HTR-8/SVneo (cell line): ENCODE results near the gene UBE3C.

Experiments
- DNase-seq: peaks from one replicate; pipeline ENCODE4 v3.0.0; 2011; ENCODE audit warnings: low spot score, mixed read lengths; ENCODE audit not compliant: insufficient read length
- FAIRE-seq: peaks from 2 replicates; lab custom pipeline; 2011; peaks lifted over from hg19 to GRCh38; lab: Jason Lieb, UNC

The UBE3C gene

GRCh38 chr7:157165987-157166386 is 27.3 kb downstream of the UBE3C start:
- FAIRE-seq (no peak), DNase-seq (no peak)

GRCh38 chr7:157168571-157168970 is 29.8 kb downstream of the UBE3C start:
- FAIRE-seq = no peak
- no peak for DNase-seq

GRCh38 chr7:157176771-157177170 is 38.0 kb downstream of the UBE3C start:
- DNase-seq (no peak), FAIRE-seq (no peak)

- FAIRE-seq = no peak
These were observed 38.7 kb downstream of the UBE3C start for GRCh38 chr7:157177333-157177982.

GRCh38 chr7:157177983-157178381 is 39.3 kb downstream of the UBE3C start:
- no peak for FAIRE-seq
- DNase-seq = no peak

More at GRCh38 chr7:157177333-157177982, 38.7 kb downstream of the UBE3C start:
- no peak for DNase-seq

- FAIRE-seq = no peak
- no peak for DNase-seq
These were observed 45.1 kb downstream of the UBE3C start for GRCh38 chr7:157183832-157184231.

GRCh38 chr7:157188091-157188665 is 49.5 kb downstream of the UBE3C start:
- no peak for FAIRE-seq
- DNase-seq = no peak

- DNase-seq = no peak
- FAIRE-seq = no peak
These were observed 50.7 kb downstream of the UBE3C start for GRCh38 chr7:157189405-157189804.

GRCh38 chr7:157192861-157193260 is 54.1 kb downstream of the UBE3C start:
- FAIRE-seq (no peak), DNase-seq (no peak)

- no peak for FAIRE-seq
- DNase-seq = no peak
These were observed 54.5 kb downstream of the UBE3C start for GRCh38 chr7:157193274-157193673.

- FAIRE-seq (no peak), DNase-seq (no peak)
These were observed 56.2 kb downstream of the UBE3C start for GRCh38 chr7:157194948-157195347.

GRCh38 chr7:157195868-157196267 is 57.1 kb downstream of the UBE3C start:
- FAIRE-seq (no peak), DNase-seq (no peak)

- FAIRE-seq (no peak), DNase-seq (no peak)
These were observed 65.4 kb downstream of the UBE3C start for GRCh38 chr7:157204134-157204533.

- DNase-seq = no peak
- no peak for FAIRE-seq
These were observed 66.7 kb downstream of the UBE3C start for GRCh38 chr7:157205438-157205837.

GRCh38 chr7:157208571-157209413 is 70.1 kb downstream of the UBE3C start:
- DNase-seq = no peak
- no peak for FAIRE-seq

GRCh38 chr7:157210682-157211081 is 72.0 kb downstream of the UBE3C start:
- no peak for DNase-seq
- FAIRE-seq = no peak

GRCh38 chr7:157211690-157212089 is 73.0 kb downstream of the UBE3C start:
- no peak for FAIRE-seq

GRCh38 chr7:157219154-157219553 is 80.4 kb downstream of the UBE3C start:
- FAIRE-seq (no peak), DNase-seq (no peak)

More at GRCh38 chr7:157211690-157212089, 73.0 kb downstream of the UBE3C start:
- DNase-seq = no peak

GRCh38 chr7:157220916-157221569 is 82.3 kb downstream of the UBE3C start:
- DNase-seq (no peak), FAIRE-seq (no peak)

GRCh38 chr7:157222687-157223086 is 84.0 kb downstream of the UBE3C start:
- FAIRE-seq (no peak), DNase-seq (no peak)

- FAIRE-seq (no peak), DNase-seq (no peak)
These were observed 85.9 kb downstream of the UBE3C start for GRCh38 chr7:157224627-157225026.
